Activated CD4-positive, alpha-beta T cell treated with anti-CD3 and anti-CD28 coated beads, Interleukin-2, amount 50 U/mL, for 4 hours (primary cell): Measurements from ENCODE around the gene SLC22A12.
A peak's percentile ranks its signal among the peaks of the same experiment; 100 is the strongest.
"Not testable (repeated sequence)": the region's sequence is repeated elsewhere in the genome, so short reads cannot be mapped to it uniquely, and the experiment has no call there.

Experiments used
- DNase-seq, 2 experiments: peaks; one replicate each; pipeline ENCODE4 v3.0.0-alpha.2; 2020

SLC22A12 gene

DNA sequence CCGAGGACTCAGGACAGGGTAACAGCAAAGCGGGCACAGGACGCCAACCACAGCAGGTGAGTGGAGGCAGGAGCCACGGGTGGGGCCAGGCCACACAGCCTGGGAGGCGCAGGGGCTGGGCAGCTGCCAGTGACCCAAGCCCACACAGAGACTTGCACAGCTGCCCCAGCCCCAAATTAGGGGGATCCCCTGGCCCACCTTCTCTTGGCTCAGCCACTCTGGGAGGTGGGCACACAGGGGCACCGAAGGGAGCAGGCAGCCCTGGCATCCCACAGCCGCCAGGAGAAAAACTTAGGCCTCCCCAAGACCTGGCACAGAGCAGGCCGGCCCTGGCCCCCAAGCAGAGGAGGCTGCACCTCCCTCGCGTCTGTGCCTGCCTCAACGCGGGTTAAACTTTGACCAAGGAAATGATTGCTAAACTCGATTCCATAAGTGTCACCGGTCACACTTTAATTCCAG is at the start of gene SLC22A12:
TSS of gene SLC22A12 (plus strand) at position 458 of the 459 bp plus-strand sequence. CDS start 337 bp downstream, outside the sequence.
- DNase-seq: no peak

DNA sequence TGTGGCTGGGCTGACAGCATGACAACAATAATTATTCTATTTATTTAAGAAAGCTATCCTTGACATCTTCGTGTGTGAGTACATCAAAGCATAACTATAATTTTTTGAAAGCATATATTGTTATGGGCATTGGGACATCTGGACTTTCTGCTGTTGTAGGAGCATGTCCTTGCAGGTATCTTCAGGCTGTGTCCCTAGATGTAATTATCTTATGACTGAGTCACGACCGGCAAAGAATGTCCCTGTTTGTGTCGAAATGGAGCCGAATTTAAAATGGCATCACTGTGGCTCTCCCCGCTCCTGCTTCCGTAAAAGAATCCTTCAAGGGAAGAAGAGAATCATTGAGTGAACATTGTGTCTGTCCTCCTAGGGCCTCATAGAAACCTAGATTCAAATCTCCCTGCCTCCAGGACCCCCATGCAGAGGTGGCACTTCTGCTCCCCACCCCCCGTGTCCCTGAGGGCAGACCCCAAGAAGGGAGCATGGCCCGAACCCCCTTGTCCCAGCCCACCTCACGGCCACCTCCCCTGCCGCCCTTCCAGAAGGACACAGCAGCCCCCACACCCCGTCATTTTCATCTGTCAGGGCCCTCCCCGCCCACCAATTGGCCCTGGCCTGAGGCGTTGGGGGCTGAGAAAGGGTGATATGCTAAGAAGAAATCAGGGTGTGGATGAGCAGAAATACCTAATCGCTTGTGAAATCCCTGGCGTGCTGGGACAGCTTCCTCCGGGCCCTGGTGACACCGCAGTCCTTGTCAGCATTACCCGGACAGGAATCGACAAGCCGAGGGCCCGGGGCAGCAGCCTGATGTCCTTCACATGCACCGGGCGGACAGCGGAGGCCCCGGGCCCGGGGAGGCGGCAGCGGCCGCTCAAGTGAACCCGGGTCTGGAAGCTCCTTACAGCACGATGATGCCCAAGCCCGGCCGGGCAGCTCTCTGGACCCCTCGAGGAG is 48.6 kb upstream of the SLC22A12 start:
- no peak for DNase-seq

DNA sequence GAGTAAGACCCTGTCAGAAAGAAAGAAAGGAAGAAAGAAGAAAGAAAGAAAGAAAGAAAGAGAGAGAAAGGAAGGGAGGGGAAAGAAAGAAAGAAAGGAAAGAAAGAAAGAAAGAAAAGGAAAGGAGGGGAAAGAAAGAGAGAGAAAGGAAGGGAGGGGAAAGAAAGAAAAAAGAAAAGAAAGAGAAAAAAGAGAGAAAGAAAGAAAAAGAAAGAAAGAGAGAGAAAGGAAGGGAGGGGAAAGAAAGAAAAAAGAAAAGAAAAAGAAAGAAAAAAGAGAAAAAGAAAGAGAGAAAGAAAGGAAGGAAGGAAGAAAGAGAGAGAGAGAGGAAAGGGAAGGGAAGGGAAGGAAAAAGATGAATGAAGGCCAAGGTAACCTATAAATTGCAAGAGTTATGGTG is 47.2 kb upstream of the SLC22A12 start:
- DNase-seq: no peak

DNA sequence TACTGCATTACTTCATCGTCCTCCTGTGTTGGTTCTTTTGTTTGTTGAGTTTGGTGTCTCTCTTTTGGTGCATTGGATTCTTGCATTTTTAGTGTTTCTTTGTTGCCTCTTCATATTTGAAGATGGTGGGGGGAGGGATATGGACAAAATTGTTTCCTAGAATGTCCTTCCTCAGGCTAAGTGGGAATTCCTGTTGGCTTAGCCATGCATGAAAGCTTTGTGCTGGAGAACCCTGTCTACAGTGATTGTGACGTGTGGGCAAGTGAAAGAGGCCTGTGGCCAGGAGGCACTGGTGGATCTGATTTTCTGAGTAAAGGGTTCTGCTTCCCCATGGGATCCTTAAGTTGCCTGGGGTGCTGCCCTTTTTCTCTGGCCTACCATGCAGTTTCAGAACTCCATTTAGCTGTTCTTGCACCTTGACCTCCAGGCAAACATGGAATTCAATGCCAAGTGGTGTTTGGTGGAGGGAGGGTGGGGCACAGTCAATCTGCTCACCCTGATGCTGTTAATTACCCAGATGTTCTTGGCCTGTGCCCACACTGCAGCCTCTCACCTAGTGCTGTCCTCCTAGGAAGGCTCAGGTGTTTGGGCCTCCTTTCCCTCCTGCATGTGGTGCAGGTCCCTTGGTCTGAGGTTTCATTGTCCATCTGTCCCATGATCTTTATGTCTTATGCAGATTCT is 46.3 kb upstream of the SLC22A12 start:
- DNase-seq: no peak

DNA sequence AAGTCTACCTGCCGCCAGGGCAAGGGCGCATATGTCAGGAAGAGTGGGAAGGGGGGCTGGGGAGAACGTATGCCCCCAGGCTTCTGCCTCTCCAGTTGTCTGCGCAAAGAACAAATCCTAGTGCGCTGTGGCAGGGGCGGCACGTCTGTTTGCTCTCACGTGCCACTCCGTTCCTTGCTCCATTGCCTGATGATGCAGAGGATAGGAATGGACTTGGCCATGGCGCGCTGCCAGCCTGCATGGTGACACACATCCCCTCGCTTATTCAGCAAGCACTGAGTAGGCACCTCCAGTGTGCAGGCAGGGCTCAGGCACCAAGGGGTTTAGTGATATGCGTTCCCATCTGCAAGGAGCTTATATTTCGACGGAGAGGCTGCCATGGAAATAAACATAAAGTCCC is 45.4 kb upstream of the SLC22A12 start:
- DNase-seq: no peak

DNA sequence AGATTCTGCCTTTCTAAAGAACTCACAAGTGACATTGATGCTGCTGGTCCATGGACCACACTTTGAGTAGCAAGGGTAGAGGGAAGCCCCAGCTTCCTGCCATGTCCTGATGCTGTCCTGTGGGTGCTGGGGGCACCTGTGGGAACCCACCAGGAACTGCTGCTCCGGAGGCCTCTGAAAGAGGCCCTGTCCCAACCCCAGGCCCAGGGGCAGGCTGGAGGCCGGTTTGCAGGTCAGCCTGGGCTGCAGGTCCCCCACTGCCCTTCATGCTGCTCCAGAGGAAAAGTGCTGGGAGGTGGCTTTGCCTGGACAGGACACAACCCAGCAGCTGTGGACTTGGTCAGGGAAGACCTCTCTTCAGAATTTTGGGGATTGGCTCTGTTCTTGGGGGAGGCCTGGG is 44.8 kb upstream of the SLC22A12 start:
- DNase-seq: no peak

DNA sequence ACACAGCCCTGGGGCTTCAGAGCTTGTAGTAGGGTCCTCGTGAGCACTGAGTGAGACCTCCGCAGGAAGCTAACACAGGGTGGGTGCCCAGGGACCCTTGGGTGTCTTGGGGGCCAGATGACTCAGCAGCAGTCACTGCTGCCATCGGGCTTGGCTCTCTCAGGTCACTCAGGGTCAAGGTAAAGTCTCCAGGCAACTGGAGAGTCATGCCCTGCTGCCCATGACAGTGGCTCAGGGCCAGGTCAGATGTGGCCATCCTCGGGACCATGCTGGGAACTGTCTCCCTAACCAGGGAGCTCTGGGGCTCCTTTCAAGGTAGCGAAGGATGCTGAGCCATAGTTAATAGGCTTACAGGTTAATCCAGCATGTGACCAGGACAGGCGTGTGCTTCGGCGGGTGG is 44.4 kb upstream of the SLC22A12 start:
- no peak for DNase-seq

DNA sequence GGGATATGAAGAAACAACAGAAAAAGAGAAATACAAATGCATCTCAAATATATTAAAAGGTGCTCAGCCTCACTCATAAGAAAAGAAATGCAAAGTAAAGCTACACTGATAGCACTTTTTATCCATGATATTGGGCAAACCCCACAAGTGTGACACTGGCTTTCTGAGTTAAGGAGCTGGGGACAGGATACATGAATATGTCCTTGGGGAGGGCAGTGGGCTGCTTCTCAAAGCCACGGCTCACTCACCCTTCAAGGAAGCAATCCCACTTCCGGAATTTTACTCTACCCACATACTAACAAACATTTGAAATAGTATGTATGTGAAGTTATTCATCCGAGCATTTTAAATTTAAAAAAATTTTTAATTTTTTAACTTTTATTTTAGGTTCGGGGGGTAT is 41.1 kb upstream of the SLC22A12 start:
- DNase-seq: no peak

DNA sequence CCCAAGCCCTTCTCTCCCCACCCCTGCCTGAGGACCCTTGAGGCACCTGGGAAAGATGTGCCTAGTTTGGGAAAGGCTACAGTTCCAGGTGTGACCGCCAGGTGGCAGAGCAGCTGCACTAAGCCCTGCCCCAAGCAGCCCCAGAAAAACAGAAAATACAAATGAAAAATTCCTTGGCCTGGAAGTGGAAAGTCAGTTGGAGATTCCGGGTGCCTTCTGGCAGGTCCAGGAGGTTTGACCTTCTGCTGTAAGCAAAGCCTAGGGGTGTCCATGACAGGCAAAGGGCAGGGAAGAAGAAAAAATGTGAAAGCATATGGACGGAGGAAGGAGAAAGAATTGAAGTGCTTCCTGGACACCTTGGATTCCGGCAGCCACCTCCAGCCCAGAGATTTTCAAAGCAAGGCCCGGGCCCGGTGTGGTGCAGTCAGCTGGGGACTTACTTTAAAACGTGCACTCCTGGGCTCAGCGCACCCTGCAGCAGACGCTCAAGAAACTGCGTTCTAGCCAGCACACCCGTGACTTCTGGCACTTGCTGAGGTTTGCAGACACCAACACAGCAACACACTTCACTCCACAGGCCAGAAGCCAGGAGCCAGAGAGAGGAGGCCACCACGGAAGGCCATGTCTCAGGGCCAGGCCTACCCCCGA is 37.3 kb upstream of the SLC22A12 start:
- DNase-seq: peak; percentile 35 to 41

DNA sequence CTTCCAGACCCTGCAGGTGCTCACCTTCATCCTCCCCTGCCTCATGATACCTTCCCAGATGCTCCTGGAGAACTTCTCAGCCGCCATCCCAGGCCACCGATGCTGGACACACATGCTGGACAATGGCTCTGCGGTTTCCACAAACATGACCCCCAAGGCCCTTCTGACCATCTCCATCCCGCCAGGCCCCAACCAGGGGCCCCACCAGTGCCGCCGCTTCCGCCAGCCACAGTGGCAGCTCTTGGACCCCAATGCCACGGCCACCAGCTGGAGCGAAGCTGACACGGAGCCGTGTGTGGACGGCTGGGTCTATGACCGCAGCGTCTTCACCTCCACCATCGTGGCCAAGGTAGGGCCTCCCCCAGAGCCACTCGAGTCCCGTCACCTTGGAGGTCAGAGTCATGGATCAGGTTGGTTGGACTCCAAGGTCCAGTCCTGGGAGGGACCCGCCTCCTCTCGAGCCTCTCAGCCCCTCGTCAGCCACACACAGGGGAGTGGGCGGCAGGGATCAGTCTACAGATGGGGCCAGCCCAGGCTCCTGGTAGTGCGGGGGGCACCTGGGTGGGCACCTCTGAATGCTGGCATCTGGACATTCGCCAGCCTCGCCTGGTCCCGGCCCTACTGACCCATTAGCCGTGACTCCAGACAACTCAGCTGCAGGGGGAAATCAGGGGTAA is 34.8 kb upstream of the SLC22A12 start:
- no peak for DNase-seq

DNA sequence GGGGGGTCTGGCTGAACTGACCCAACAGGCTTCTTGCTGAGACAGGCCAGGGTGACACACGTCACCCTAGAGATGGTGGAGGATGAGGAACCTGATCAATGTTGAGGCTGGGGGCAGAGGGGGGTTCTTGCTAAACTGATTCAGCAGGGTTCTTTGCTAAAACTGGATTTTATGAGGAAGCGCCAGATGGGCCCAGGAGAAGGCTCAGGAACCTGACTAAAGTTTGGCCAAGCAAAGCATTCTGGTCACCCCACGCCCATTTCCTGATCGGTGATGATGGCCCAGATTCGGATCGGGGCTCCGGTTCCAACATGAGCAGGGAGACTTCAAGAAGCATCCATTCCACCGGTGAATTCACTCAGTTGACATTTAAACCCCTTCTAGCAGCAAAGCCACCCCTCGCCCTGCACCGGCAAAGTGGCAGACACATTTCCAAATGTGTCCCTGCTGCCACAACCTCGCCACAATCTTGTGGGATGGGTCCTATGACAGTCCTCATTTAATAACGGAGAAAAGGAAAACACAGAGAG is 34.2 kb upstream of the SLC22A12 start:
- DNase-seq: no peak

DNA sequence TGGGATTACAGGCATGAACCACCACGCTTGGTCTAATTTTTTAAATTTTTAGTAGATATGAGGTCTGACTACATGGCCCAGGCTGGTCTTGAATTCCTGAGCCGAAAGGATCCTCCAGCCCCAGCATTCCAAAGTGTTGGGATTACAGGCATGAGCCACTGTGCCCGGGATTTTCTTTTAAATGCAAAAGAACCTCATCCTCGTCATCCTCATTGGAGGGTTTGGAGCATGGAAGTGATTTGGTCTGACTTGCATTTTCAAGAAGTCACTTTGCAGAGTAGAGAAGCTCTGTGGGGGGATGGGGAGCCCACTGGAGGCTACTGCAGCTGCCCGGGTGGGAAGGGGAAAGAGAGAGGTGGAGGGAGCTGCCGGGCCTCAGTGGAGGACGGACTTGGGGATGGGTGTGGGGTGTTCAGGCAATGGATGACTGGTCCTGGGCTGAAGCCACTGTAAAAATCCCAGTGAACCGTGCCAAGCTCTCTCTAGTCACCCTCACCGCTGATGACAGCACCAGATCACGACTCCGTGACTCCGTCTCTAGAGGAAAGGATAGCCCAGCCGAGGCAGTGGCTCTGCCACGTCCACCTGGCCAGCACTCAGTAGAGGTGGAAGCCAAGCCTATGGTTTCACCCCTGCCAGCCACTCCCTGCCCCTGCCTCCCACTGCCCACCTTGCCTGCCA is 32.8 kb upstream of the SLC22A12 start:
- no peak for DNase-seq

DNA sequence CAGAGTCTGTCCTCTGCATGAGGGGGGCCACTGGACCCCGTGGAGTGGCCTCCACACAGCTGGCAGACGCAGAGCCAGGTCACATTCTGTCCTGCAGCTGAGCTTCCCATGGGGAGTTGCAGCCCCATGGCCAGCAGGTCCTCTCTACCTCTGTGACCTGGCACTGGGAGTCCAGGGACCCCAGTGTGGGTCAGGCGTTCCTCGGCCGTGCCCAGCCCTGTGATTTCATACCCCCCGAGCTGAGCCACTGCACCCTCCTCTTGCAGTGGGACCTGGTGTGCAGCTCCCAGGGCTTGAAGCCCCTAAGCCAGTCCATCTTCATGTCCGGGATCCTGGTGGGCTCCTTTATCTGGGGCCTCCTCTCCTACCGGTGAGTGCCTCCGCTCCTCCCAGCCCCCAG is 32.2 kb upstream of the SLC22A12 start:
- DNase-seq: no peak

DNA sequence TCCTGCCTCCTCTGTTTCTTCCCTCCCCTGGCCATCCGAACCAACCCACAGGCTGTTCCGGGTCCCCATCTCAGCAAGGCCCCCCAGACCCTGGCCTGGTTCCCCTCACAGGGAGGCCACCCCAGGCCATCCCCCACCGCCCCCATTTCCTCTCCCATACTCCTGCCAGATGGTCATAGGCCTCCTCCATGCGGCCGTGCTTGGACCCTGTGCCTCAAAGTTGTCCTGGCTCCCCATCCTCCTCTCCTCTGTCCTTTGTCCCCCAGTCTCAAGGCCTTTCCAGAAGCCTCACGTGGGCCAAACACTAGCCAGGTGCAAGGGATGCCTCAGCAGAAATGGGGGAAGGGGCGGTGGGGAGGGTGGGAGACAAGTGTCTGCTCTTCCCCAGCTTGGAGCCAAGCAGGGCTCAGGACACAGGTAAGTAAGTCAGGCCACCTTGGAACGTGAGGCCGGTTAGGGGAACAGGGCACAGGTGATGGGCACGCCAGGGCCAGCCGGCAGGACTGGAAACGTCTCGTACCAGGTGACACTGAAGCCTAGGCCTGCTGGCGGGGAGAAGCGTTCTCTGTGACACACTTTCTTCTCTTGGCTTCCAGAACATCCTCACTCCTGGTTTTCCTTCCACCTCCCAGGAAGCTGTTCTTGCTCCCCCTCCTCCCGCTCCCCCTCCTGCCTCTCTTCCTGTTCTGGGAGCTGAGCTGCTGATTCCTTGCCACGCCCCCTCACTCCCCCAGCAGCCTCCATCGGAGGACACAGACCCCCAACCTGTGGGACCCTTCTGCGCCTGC is 31.5 kb upstream of the SLC22A12 start:
- DNase-seq: no peak

DNA sequence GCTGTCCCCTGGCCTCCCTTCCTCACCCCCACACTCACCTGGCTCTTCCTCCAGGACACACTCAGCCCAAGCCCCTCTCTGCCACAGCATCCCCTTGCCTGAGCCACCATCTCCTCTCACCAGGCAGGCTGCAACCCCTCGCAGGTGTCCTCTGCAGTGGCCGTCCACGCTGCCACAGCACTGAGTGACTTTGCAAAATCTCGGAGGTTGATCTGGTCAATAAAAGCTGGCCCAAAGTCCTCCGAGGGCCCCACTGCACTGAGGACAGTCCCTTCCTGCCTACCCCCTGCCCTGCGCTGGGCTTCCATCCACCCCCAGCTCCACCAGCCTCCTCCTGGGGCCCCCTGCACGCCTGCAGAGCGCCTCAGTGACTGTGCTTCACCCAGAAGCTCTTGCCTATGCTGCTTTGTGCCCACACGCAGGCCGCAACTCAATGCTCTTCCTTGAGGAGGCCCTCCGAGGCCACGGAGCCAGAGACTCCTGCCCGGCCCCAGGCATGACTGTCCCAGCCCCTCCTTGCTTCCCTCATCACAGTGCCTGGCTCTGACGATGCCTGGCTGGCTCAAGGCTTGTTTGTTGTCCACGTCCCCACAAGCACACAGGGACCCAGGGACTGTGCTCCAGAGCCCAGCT is 30.8 kb upstream of the SLC22A12 start:
- DNase-seq: no peak

DNA sequence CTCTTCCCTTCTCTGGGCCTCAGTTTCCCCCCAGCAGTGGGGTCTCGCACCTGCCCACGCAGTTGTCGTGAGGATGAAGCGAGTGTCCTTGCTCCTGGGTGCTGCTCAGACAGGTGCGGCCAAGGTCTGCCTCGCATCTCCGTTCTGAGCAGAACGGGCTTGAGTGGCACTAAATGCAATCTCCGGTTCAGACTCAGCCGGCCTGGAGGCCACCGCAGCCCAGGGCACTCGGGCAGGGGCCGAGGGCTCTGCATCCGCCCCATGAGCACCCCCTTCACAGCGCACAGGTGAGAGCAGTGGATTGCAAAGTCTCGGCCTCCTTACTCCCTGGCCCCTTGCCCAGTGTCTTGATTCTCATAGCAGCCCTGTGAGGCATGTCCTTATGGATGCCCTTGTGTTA is 30.1 kb upstream of the SLC22A12 start:
- no peak for DNase-seq

DNA sequence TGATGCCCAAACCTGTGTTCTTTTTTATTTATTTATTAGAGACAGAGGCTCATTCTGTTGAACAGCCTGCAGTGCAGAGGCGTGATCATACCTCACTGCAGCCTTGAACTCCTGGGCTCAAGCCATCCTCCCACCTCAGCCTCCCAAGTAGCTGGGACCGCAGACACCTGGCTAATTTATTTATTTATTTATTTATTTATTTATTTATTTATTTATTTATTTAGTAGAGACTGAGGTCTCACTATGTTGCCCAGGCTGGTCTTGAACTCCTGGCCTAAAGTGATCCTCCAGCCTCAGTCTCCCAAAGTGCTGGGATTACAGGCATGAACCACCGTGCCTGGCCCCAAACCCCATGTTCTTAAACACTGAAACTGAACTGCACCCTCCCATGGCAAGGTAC is 29.6 kb upstream of the SLC22A12 start:
- not testable (repeated sequence) for DNase-seq

DNA sequence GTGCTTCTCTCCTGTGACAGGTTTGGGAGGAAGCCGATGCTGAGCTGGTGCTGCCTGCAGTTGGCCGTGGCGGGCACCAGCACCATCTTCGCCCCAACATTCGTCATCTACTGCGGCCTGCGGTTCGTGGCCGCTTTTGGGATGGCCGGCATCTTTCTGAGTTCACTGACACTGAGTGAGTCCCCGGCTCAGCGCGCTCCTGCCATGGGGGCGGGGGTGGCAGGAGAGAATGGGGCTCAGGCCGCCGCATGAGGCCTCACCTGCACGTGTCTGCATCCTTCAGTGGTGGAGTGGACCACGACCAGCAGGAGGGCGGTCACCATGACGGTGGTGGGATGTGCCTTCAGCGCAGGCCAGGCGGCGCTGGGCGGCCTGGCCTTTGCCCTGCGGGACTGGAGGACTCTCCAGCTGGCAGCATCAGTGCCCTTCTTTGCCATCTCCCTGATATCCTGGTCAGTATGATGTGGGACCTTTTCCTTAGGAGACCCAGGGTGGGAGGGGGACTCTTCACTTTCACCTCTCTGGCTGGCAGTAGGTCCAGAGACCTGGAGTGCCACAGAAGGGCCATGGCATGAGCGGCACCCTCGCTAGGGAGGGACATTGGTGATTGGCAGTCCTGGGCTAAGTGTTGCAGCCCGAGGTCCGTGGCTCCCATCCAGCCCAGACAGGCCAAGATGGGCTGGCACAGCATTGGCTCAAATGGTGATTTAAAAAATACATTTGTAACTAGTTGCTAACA is 28.9 kb upstream of the SLC22A12 start:
- DNase-seq: no peak

DNA sequence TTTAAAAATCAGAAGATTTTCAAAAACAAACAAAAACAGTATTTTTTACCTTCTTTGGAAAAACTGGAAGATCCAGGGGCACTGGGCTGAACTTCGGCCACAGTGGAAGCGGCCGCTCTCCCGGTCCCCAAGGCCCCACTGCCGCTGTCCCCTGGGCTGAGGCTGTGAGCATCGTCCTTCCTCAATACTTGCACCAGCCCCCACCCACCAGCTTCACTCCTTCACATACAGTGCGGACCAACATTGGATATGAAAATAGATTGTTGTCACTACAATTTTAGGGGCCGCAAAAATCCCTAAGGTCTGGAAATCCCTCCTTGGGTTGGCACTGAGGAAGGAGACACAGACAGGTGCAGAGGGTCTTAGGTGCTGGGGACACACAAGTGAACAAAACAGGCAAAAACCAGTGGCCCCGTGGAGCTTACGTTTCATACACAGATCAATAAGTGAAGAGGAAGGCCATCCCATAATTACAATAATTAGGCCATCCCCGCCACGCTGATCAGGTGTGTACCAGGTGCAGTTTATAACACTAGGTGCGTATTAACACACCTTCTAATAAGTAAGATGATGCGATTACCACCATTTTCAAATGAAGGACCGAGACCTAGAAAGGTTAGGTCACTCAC is 28.2 kb upstream of the SLC22A12 start:
- no peak for DNase-seq

DNA sequence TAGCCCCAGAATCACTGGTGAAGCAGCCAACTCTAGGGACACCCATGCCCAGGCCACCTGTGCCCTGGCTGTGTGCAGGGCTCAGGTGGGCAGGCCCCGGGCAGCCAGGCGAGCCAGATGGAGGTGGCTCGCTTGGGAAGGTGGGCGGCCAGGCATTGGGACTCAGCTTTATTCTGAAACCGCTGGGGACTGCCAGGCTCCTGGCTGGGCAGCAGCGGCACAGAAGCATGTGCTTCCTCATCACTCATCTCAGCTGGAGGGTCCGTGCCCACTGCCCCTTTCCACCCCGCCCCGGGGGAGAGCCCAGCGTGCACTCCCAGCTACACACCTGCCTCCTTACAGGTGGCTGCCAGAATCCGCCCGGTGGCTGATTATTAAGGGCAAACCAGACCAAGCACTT is 27.1 kb upstream of the SLC22A12 start:
- no peak for DNase-seq
